Caco-2 (cell line): ENCODE data around the gene MYH7. TPM values are rescaled to one million over a fixed set of nuclear protein-coding genes. Genes with fewer than 3 reads are reported as not detected.
"Not testable (repeated sequence)": the region's sequence is repeated elsewhere in the genome, so short reads cannot be mapped to it uniquely, and the experiment has no call there.

Source experiments
- BruUV-seq: library from RNA; stranded (reverse); fragments of 400-500 nt; replicated peaks from 2 replicates; lab custom pipeline; 2021; lab: Mats Ljungman, UMichigan
- CTCF ChIA-PET: fragments of 300-600 bp; sonication (Branson Sonifier 250); formaldehyde crosslinking; loops from one replicate; lab custom pipeline; 2022; ENCODE audit warnings: antibody characterized with exemption; lab: Charles Lee
- POLR2A ChIA-PET: fragments of 300-600 bp; sonication (Branson Sonifier 250); formaldehyde crosslinking; loops from one replicate; lab custom pipeline; 2022; ENCODE audit warnings: antibody characterized with exemption; lab: Charles Lee
- DNase-seq, 2 experiments: peaks; one replicate each; pipeline versions ENCODE4 v3.0.0 to v3.0.0-alpha.2; 2020 to 2022
- H3K27me3 ChIP-seq: replicated peaks from 2 replicates; pipeline ENCODE4 v1.6.0; 2011; ENCODE audit warnings: low read length; ENCODE audit not compliant: control insufficient read depth, insufficient read depth
- H3K36me3 ChIP-seq: 2 replicates; pipeline ENCODE4 v1.5.1; 2011; ENCODE audit warnings: low read length; ENCODE audit not compliant: control insufficient read depth, insufficient read depth
- H3K4me1 ChIP-seq: fragments of 250-450 bp; sonication (Bioruptor Pico); 2 replicates; pipeline ENCODE4 v1.5.1; 2020; ENCODE audit warnings: mild to moderate bottlenecking
- H3K4me3 ChIP-seq: 2 replicates; pipeline ENCODE4 v1.5.1; 2011; ENCODE audit warnings: low read depth, mild to moderate bottlenecking, control low read depth, low read length
- H3K9me3 ChIP-seq: fragments of 250-450 bp; sonication (Bioruptor Pico); 2 replicates; pipeline ENCODE4 v1.5.1; 2020; ENCODE audit warnings: mild to moderate bottlenecking, moderate library complexity
- H3K27ac Mint-ChIP-seq: one replicate; pipeline ENCODE4 v1.8.0; 2022; ENCODE audit warnings: mixed read lengths; ENCODE audit not compliant: unreplicated experiment
- H3K27me3 Mint-ChIP-seq: one replicate; pipeline ENCODE4 v1.8.0; 2022; ENCODE audit warnings: mixed read lengths; ENCODE audit not compliant: insufficient read depth, unreplicated experiment
- H3K36me3 Mint-ChIP-seq: one replicate; pipeline ENCODE4 v1.8.0; 2022; ENCODE audit warnings: mild to moderate bottlenecking, mixed read lengths; ENCODE audit not compliant: insufficient read depth, unreplicated experiment
- H3K4me1 Mint-ChIP-seq: one replicate; pipeline ENCODE4 v1.8.0; 2022; ENCODE audit warnings: low read depth, mixed read lengths; ENCODE audit not compliant: unreplicated experiment
- H3K4me3 Mint-ChIP-seq: one replicate; pipeline ENCODE4 v1.8.0; 2022; ENCODE audit warnings: mild to moderate bottlenecking, moderate library complexity, mixed read lengths; ENCODE audit not compliant: unreplicated experiment
- H3K9me3 Mint-ChIP-seq: one replicate; pipeline ENCODE4 v1.8.0; 2022; ENCODE audit warnings: mixed read lengths; ENCODE audit not compliant: unreplicated experiment
- intact Hi-C: fragments of 100-400 bp; cut with micrococcal nuclease; formaldehyde crosslinking; loops from one replicate; pipeline ENCODE4 v1.10.0; 2022; ENCODE audit not compliant: unreplicated experiment
- total RNA-seq: library from RNA; stranded (reverse); gene quantifications from 2 replicates; pipeline ENCODE4 v1.2.3, GENCODE V29; 2022
- TF ChIP-seq, protein P1 (sequence below), 2 experiments: fragments of 200-600 bp in 1 of 2; IDR thresholded peaks; 1 replicate in 1 of 2; 2 replicates in 1 of 2; pipeline versions ENCODE4 v1.5.1 to v1.8.0; 2011 to 2022; ENCODE audit warnings: antibody characterized with exemption in 1 of 2, control low read depth in 1 of 2, inconsistent platforms in 1 of 2, low read depth in 1 of 2, low read length in 1 of 2, mild to moderate bottlenecking in 1 of 2, moderate library complexity in 1 of 2; ENCODE audit not compliant: insufficient read depth in 1 of 2, severe bottlenecking in 1 of 2, unreplicated experiment in 1 of 2

Gene MYH7
- total RNA-seq, 1 experiment from 2014 or later: not detected

DNA sequence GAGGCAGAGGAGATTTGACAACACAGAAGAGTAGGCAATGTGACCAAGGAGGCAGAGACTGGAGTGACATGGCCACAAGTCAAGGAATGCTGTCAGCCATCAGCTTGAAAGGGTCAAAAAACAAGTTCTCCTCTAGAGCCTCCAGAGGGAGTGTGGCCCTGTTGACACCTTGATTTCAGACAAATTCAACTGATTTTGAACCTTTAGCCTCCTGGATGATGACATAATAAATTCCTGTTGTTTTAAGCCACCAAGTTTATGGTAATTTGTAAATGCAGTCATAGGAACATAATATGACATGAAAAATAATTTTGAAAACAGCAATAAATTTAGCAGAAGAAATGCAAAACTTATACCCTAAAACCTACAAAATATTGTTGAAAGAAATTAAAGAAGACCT is 25.5 kb upstream of the MYH7 start:
- Histone ChIP-seq H3K27me3 (no peaks in the 10 kb centered on the region), H3K9me3 (no peaks in the 10 kb centered on the region), H3K36me3 (no peaks in the 10 kb centered on the region), H3K4me1 (peaks cover 14% of the 10 kb centered on the region), H3K4me3 (no peak overlapping the region)
- ChIA-PET CTCF (no interaction called here), POLR2A (no interaction called here)
- H3K36me3 Mint-ChIP-seq: no peaks in the 10 kb centered on the region
- peaks cover 10% of the 10 kb centered on the region for H3K4me1 Mint-ChIP-seq
- H3K9me3 Mint-ChIP-seq: no peaks in the 10 kb centered on the region
- H3K27ac Mint-ChIP-seq: no peak overlapping the region
- DNase-seq: no peak
- H3K27me3 Mint-ChIP-seq: no peaks in the 10 kb centered on the region
- intact Hi-C loops: no loop called here
- no TSS peak for BruUV-seq
- TF ChIP-seq, protein P1, sequence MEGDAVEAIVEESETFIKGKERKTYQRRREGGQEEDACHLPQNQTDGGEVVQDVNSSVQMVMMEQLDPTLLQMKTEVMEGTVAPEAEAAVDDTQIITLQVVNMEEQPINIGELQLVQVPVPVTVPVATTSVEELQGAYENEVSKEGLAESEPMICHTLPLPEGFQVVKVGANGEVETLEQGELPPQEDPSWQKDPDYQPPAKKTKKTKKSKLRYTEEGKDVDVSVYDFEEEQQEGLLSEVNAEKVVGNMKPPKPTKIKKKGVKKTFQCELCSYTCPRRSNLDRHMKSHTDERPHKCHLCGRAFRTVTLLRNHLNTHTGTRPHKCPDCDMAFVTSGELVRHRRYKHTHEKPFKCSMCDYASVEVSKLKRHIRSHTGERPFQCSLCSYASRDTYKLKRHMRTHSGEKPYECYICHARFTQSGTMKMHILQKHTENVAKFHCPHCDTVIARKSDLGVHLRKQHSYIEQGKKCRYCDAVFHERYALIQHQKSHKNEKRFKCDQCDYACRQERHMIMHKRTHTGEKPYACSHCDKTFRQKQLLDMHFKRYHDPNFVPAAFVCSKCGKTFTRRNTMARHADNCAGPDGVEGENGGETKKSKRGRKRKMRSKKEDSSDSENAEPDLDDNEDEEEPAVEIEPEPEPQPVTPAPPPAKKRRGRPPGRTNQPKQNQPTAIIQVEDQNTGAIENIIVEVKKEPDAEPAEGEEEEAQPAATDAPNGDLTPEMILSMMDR (IDR thresholded peaks at IDR 0.05; ENCODE audit: insufficient read depth in 1 of 2, low read depth in 1 of 2, low read length in 1 of 2, severe bottlenecking in 1 of 2, unreplicated experiment in 1 of 2): no peak
- H3K4me3 Mint-ChIP-seq: no peak overlapping the region

DNA sequence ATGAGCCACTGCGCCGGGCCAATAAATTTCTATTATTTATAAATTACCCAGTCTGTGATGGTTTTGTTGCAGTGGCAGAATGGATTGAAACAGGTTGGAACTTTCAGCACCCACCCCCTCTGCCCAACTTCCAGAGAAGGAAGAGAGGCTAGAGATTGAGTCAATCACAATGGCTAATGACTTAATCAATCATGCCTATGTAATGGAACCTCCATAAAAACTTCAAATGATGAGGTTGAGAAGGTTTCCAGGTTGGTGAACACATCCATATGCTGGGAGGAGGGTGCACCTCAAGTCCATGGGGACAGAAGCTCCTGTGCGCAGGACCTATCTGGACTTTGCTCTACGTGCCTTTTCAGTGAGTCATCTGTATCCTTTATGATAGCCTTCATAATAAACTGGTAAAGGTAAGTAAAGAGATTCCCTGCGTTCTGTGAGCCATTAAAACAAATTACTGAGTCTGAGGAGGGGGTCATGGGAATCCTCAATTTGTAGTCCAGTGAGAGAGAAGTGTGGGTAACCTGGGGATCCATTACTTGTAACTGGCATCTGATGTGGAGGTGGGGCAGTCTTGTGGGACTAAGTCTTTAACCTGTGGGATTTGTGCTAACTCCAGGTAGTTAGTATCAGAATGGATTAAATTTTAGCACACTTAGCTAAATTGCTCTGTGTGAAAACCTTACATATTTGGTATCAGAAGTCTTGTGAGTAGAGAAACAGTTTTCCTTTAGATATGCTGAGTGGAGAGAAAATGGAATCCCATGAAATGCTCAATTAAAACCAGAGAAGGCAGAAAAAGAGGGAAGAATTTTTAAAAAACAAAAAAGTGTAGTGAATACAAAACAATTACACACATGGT is 22.4 kb upstream of the MYH7 start:
- ChIA-PET CTCF (interaction anchor here (0.5 kb wide), 1 partner anchor 174 kb away, joined by 3 read pairs; no protein-coding TSS in a partner anchor), POLR2A (no interaction called here)
- no TSS peak for BruUV-seq

DNA sequence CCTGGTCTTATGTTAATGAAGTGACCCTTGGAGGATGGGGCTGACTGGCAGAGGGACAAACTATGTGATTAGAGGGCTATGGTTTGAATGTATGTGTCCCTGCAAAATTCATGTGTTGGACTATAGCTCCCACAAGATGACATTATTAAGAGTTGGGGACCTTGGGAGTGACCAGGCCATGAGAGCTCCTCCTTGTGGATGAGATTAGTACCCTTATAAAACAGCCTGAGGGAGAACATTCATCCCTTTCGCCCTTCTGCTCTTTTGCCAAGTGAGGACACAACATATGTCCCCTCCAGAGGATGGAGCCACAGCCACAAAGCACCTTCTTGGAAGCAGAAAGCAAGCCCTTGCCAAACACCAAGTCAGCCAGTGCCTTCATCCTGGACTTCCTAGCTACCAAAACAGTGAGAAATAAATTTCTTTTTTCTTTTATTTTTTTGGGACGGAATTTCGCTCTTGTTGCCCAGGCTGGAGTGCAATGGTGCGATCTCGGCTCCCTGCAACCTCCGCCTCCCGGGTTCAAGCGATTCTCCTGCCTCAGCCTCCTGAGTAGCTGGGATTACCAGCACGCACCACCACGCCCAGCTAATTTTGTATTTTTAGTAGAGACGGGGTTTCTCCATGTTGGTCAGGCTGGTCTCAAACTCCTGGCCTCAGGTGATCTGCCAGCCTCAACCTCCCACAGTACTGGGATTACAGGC is 21.6 kb upstream of the MYH7 start:
- peaks cover 14% of the 10 kb centered on the region for H3K4me1 ChIP-seq
- H3K4me1 Mint-ChIP-seq, H3K4me3 Mint-ChIP-seq, H3K9me3 Mint-ChIP-seq, DNase-seq, H3K36me3 ChIP-seq, H3K36me3 Mint-ChIP-seq, BruUV-seq, intact Hi-C loops, H3K9me3 ChIP-seq, POLR2A ChIA-PET, H3K27ac Mint-ChIP-seq, H3K4me3 ChIP-seq, H3K27me3 ChIP-seq, H3K27me3 Mint-ChIP-seq: not testable (repeated sequence)
- CTCF ChIA-PET: interaction anchor here (0.7 kb wide), 1 partner anchor 71 kb away, joined by 3 read pairs; no protein-coding TSS in a partner anchor

More for the DNA sequence above, 22.4 kb upstream of the MYH7 start:
- H3K4me3 ChIP-seq: no peak overlapping the region
- H3K4me1 ChIP-seq: peaks cover 14% of the 10 kb centered on the region
- TF ChIP-seq, protein P1 (IDR thresholded peaks at IDR 0.05; ENCODE audit: insufficient read depth in 1 of 2, low read depth in 1 of 2, low read length in 1 of 2, severe bottlenecking in 1 of 2, unreplicated experiment in 1 of 2): no peak
- no peaks in the 10 kb centered on the region for H3K27me3 Mint-ChIP-seq
- intact Hi-C loops: no loop called here
- H3K36me3 Mint-ChIP-seq: no peaks in the 10 kb centered on the region
- H3K4me1 Mint-ChIP-seq: peaks cover 10% of the 10 kb centered on the region
- H3K4me3 Mint-ChIP-seq: no peak overlapping the region
- H3K27me3 ChIP-seq: no peaks in the 10 kb centered on the region
- no peaks in the 10 kb centered on the region for H3K9me3 Mint-ChIP-seq
- peak; percentile 52 to 77 for DNase-seq
- no peaks in the 10 kb centered on the region for H3K9me3 ChIP-seq
- no peaks in the 10 kb centered on the region for H3K36me3 ChIP-seq
- peak overlapping the region; percentile 13 for H3K27ac Mint-ChIP-seq
